Measurements from ENCODE around the gene PEPD.

DNA sequence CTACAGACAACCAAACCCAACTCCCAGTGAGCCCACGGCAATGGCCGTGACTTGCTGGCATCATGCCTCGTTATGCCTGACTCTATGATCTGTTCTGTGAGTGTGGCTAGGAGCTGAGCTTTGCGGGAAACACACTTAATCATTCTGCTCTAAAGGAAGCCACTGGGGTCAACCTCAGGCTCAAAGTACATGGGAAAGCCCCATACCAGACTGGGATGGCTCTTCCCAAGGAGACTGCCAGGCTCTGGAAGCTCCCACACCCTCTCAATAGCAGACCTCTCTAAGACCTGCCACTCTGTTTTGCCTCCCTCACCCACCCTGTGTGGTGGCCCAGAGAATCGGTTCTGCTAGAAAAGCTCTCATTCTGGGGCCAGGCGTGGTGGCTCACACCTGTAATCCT, 2.2 kb downstream of the PEPD start:
- no peak for TF ChIP-seq POLR2A (IDR thresholded peaks at IDR 0.05; ENCODE audit: low read length)
- no peak for TF ChIP-seq GATA1 (IDR thresholded peaks at IDR 0.05; ENCODE audit: low read depth, low read length)

All from erythroblast (primary cell).